Measurements from ENCODE around the gene HLTF.
A peak's percentile ranks its signal among the peaks of the same experiment; 100 is the strongest.

The HLTF gene

DNA sequence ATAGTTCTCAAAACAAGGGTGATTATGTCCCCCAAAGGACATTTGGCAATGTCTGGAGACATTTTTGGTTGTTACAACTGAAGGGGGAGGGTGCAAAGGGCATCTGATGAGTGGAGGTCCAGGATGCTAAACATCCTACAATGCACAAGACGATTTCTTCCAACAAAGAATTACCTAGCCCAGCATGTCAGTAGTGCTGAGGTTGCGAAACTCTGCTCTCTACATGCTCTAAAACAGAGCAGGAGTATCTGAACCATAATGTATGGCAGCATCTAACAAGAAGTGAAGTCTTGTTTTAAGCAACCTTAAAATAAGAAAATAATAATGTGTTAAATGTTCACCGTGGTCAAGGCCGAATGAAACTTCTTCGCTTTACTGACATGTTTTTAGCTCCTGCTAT lies 88.0 kb downstream of the HLTF start:
- peaks cover 67% of the 10 kb centered on the region for H3K79me2 ChIP-seq (ENCODE audit: insufficient read depth, low read depth)
- TF ChIP-seq, protein P1, sequence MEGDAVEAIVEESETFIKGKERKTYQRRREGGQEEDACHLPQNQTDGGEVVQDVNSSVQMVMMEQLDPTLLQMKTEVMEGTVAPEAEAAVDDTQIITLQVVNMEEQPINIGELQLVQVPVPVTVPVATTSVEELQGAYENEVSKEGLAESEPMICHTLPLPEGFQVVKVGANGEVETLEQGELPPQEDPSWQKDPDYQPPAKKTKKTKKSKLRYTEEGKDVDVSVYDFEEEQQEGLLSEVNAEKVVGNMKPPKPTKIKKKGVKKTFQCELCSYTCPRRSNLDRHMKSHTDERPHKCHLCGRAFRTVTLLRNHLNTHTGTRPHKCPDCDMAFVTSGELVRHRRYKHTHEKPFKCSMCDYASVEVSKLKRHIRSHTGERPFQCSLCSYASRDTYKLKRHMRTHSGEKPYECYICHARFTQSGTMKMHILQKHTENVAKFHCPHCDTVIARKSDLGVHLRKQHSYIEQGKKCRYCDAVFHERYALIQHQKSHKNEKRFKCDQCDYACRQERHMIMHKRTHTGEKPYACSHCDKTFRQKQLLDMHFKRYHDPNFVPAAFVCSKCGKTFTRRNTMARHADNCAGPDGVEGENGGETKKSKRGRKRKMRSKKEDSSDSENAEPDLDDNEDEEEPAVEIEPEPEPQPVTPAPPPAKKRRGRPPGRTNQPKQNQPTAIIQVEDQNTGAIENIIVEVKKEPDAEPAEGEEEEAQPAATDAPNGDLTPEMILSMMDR (conservative IDR thresholded peaks at IDR 0.05; ENCODE audit: low read depth, low read length) = no peak
- peaks cover 33% of the 10 kb centered on the region for H3K36me3 ChIP-seq (ENCODE audit: insufficient read depth)
- H3K27ac ChIP-seq = peak overlapping the region; percentile 93
- peak overlapping the region; percentile 94 for H3K4me2 ChIP-seq
- H3K4me3 ChIP-seq (IDR thresholded peaks at IDR 0.05; ENCODE audit: insufficient read depth, low read depth, low read length) = peak overlapping the region; percentile 23
- peak overlapping the region; percentile 60 for H3K9ac ChIP-seq
- H3K4me1 ChIP-seq (ENCODE audit: low read depth, poor library complexity, severe bottlenecking) = peaks cover 100% of the 10 kb centered on the region
- no peaks in the 10 kb centered on the region for H3K27me3 ChIP-seq (ENCODE audit: insufficient read depth, low read depth)
- no peak overlapping the region for H2AFZ ChIP-seq (ENCODE audit: low read depth)
- no peaks in the 10 kb centered on the region for H4K20me1 ChIP-seq (ENCODE audit: insufficient read depth)

DNA sequence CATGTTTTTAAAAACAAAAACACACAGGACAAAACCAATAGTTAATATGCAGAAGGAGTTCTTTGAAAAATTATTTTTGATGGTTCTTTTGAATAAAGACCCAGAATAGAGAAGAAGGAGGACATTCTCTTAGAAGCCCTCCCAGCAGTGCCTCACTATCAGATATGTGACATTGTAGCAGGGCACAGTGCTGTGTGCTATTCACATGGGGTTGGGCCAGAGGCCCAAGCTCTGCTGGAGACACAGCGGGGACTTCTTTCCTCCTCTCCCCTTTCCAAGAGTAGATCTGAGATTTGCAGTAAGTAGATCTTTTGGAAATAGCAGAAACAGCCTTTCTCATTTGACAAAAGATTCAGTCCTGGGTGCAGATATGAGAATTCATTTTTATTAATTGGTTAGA lies 88.7 kb downstream of the HLTF start:
- Histone ChIP-seq H2AFZ (ENCODE audit: low read depth) (no peak overlapping the region), H3K4me3 (IDR thresholded peaks at IDR 0.05; ENCODE audit: insufficient read depth, low read depth, low read length) (peak overlapping the region; percentile 23), H3K27me3 (ENCODE audit: insufficient read depth, low read depth) (no peaks in the 10 kb centered on the region), H3K36me3 (ENCODE audit: insufficient read depth) (peaks cover 33% of the 10 kb centered on the region), H3K4me1 (ENCODE audit: low read depth, poor library complexity, severe bottlenecking) (peaks cover 97% of the 10 kb centered on the region), H3K9ac (peak overlapping the region; percentile 60; the same call in 1 of the 2 replicates), H3K79me2 (ENCODE audit: insufficient read depth, low read depth) (peaks cover 72% of the 10 kb centered on the region), H3K4me2 (peak overlapping the region; percentile 94), H3K27ac (peak overlapping the region; percentile 93), H4K20me1 (ENCODE audit: insufficient read depth) (no peaks in the 10 kb centered on the region)
- TF ChIP-seq, protein P1 (conservative IDR thresholded peaks at IDR 0.05; ENCODE audit: low read depth, low read length) = no peak

DNA sequence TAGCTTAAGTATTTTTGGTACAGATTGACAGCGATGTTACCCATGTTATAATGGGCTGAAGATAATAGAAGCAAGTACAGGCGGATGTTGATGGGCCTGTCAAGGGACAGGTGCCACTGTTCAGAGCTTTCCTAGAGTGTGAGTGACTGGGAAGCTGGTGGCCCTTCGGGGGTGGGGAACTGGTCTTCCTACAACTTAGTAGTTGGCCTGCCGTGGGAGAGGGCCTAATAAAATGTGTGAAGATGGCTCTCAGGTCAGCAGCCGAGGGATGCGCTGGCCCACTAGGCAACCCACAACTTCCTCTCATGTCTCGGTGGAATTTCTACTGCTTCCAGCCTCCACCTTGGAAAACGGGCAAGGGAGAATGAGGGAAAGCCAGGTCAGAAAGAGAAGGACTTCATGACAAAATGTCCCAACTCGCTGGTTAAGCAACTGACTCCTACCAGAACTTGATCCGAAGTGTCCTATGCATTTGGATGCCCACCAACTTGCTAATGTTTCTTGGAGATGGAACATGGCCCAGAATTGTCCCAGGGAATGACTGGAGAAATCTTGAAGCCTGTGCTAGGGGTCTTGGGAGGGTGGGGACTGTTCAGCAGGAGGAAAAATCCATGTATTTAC lies 93.6 kb downstream of the HLTF start:
- Histone ChIP-seq H2AFZ (ENCODE audit: low read depth) (no peak overlapping the region), H3K9ac (peak overlapping the region; percentile 94), H3K27me3 (ENCODE audit: insufficient read depth, low read depth) (no peaks in the 10 kb centered on the region), H3K36me3 (ENCODE audit: insufficient read depth) (peaks cover 30% of the 10 kb centered on the region), H4K20me1 (ENCODE audit: insufficient read depth) (no peaks in the 10 kb centered on the region), H3K4me1 (ENCODE audit: low read depth, poor library complexity, severe bottlenecking) (peaks cover 71% of the 10 kb centered on the region), H3K79me2 (ENCODE audit: insufficient read depth, low read depth) (peaks cover 65% of the 10 kb centered on the region), H3K4me2 (peak overlapping the region; percentile 94), H3K27ac (peak overlapping the region; percentile 93), H3K4me3 (IDR thresholded peaks at IDR 0.05; ENCODE audit: insufficient read depth, low read depth, low read length) (no peak overlapping the region)
- TF ChIP-seq, protein P1 (conservative IDR thresholded peaks at IDR 0.05; ENCODE audit: low read depth, low read length) = no peak

DNA sequence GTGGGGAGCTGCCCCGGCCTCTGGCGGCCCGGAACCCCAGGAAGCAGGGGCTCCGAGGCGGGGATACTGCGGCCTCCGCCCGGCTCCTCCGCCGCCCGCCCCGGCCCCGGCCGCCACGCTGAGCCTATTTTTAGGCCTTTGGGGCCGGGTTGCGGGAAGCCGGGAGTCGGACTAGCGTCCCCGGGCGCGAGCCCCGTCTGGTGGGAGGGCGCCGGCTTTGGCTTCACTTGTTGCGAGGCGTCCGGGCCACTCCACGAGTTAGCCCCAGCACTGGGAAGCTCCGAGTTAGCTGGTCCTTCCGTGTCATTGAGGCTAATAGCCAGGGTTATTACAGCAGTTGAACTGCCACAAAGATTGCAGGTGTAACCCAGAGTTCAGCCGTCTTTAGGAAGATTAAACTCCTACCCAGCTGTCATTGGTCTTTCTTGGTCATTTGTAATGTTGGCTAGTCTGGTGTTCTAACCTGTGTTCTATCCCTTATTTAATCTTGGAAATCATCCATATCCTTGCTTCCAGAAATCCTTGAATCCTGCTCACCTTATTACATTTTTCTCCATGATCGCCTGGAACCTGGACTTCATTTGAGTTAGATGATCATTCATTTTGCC lies 94.2 kb downstream of the HLTF start:
- H3K36me3 ChIP-seq (ENCODE audit: insufficient read depth) = peaks cover 28% of the 10 kb centered on the region
- H3K4me1 ChIP-seq (ENCODE audit: low read depth, poor library complexity, severe bottlenecking) = peaks cover 65% of the 10 kb centered on the region
- H3K4me2 ChIP-seq = peak overlapping the region; percentile 94
- no peak overlapping the region for H3K4me3 ChIP-seq (IDR thresholded peaks at IDR 0.05; ENCODE audit: insufficient read depth, low read depth, low read length)
- H3K27me3 ChIP-seq (ENCODE audit: insufficient read depth, low read depth) = no peaks in the 10 kb centered on the region
- H4K20me1 ChIP-seq (ENCODE audit: insufficient read depth) = no peaks in the 10 kb centered on the region
- peak overlapping the region; percentile 93 for H3K27ac ChIP-seq
- H3K9ac ChIP-seq = peak overlapping the region; percentile 94
- TF ChIP-seq, protein P1 (conservative IDR thresholded peaks at IDR 0.05; ENCODE audit: low read depth, low read length) = no peak
- peaks cover 64% of the 10 kb centered on the region for H3K79me2 ChIP-seq (ENCODE audit: insufficient read depth, low read depth)
- H2AFZ ChIP-seq (ENCODE audit: low read depth) = no peak overlapping the region
